HG03280 (cell line): ENCODE results near the gene PLXDC2.
"Not testable (repeated sequence)": the region's sequence is repeated elsewhere in the genome, so short reads cannot be mapped to it uniquely, and the experiment has no call there.

Experiments used
- ATAC-seq: cut with Tn5 transposase; IDR thresholded peaks from one replicate; pipeline ENCODE4 v1.9.1; 2021; ENCODE audit warnings: mild to moderate bottlenecking, moderate library complexity; ENCODE audit not compliant: unreplicated experiment

Gene PLXDC2

GRCh38 chr10:20029523-20029922, 213.3 kb downstream of the PLXDC2 start:
- ATAC-seq: no peak

DNA sequence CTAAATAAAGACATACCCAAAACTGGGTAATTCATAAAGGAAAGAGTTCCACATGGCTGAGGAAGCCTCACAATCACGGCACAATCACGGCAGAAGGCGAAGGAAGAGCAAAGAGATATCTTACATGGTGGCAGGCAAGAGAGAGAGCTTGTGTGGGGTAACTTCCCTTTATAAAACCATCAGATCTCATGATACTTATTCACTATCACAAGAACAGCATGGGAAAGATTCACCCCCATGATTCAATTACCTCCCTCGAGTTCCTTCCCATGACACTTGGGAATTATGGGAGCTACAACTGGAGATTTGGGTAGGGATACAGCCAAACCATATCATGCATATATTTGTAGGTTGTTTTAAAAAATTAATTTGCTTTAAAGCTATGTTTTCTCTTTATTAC, 217.2 kb downstream of the PLXDC2 start:
- no peak for ATAC-seq

DNA sequence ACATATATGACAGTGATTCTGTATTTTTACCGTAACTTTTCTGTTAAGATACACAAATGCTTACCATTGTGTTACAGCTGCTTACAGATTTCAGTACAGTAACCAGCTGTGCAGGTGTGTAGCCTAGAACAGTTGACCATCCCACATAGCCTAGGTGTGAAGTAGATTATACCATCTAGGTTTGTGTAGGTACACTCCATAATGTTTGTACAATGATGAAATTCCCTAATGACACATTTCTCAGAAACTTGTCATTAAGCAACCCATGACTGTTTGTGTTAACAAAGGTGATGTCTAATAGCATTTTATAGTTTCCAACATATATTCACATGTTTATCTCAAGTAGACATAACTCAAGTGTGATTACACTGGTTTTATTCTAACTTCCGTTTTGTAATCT, 218.5 kb downstream of the PLXDC2 start:
- ATAC-seq: no peak

- no peak for ATAC-seq
Measured at GRCh38 chr10:20040012-20040411, 223.8 kb downstream of the PLXDC2 start.

GRCh38 chr10:20041931-20042330, 225.7 kb downstream of the PLXDC2 start:
- no peak for ATAC-seq

GRCh38 chr10:20045100-20045499, 228.9 kb downstream of the PLXDC2 start:
- not testable (repeated sequence) for ATAC-seq

DNA sequence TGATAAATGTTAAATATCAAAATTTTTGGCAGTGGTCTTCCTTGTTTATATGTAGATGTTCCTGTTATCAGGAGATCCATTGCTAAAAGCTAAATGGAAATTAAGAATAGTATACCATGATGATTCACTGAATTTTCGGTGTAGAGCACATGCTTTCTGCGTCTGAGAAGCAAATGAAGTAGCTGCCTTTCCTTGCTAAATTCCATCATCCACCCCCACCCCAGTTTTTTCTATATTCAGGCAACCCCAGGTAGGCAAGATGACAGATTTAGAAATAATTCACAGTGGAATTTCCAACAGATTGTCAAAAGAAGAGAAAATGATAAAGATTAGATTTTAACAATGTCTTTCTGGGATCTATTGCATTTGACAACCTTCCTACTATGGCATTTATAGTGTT, 231.9 kb downstream of the PLXDC2 start:
- ATAC-seq: no peak

- no peak for ATAC-seq
Measured at GRCh38 chr10:20058135-20058534, 241.9 kb downstream of the PLXDC2 start.

DNA sequence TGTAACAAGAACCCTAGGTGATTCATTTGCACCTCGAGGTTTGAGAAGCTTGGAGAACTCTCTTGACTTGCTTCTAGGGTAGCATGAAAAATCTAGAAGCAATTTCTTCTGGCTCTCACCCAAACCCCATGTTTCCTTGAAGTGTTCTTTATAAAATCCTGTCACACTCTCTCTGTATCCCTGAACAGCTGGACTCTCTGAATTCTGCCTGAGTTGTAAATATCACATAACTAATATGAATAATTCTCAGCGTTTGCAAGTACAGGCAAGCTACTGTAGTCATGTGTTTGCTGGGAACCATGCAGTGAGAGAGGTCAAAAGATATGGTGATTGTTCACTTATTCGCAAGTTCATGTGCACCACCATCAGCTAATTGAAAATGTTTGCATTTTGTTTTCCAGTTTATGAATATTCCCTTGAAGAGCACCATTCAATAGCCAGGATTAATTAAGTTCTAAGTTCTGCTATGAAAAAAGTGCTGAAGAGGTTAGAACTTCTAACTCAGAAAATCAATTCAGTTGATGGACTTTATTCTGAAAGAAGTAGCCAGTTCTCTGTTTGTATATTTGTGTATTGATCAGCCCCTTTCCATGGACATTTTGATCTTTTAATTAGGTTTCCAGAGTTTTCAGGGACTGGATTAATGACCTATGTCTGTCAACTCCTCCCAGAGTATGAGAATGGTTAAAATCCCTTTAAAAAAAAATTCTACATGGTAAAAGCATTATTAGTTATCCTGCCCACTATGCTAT, 243.0 kb downstream of the PLXDC2 start:
- no peak for ATAC-seq

DNA sequence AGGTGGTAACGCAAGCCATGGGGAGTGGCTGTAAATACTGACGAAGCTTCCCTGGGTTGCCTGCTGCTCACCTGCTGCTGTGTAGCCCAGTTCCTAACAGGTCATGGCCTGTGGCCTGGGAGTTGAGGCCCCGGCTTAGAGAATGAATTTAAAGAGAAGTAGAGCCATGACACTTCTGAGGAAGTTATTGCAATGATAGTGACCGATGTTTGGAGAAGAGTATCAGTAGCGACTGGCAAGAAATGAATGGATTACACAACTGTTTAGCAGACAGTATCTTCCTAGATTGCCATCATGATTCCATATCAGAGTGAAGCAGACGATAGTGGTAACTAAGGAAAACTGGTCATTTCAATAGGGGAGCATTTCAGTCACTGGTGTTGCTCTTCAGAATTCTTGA, 249.6 kb downstream of the PLXDC2 start:
- no peak for ATAC-seq

DNA sequence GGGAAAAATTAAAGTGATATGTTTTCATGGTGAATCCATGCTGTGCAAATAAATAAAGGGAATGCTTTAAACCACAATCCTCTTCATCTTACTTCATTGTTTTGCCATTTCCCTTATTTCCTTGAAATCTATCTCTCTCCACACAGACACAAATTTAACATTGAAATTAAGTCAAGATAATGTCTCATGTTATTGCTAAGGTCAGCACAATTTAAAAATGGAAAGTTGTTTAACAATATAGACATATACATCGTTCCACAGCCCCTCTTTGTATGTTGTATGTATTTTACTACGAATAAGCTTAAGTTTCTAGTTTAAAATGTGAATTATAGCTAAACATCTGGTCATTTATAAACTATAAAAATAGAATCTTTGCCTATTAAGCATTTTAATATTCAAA, 256.9 kb downstream of the PLXDC2 start:
- no peak for ATAC-seq

GRCh38 chr10:20075713-20076112, 259.5 kb downstream of the PLXDC2 start:
- ATAC-seq: no peak

DNA sequence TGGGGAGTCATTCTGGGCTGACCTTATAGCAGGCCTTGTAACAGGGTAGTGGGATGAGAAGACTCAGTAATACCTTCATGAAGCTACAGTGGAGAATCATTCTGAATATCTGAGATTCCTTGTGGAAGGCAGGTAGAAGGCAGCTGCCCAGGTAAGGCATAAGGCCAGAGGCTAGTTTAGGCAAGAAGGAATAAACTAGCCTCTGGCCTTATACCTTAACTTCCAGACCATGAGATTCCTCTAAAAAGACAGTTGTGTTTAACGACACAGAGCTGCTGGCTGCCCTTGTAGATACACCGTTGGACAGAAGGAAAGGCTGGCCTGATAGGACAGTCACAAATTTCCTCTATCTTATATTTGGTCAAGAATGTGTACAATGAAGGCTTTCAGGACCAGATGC, 268.2 kb downstream of the PLXDC2 start:
- no peak for ATAC-seq

- no peak for ATAC-seq
Measured at GRCh38 chr10:20085115-20085514, 268.9 kb downstream of the PLXDC2 start.

GRCh38 chr10:20087353-20087752, 271.1 kb downstream of the PLXDC2 start:
- ATAC-seq: no peak

DNA sequence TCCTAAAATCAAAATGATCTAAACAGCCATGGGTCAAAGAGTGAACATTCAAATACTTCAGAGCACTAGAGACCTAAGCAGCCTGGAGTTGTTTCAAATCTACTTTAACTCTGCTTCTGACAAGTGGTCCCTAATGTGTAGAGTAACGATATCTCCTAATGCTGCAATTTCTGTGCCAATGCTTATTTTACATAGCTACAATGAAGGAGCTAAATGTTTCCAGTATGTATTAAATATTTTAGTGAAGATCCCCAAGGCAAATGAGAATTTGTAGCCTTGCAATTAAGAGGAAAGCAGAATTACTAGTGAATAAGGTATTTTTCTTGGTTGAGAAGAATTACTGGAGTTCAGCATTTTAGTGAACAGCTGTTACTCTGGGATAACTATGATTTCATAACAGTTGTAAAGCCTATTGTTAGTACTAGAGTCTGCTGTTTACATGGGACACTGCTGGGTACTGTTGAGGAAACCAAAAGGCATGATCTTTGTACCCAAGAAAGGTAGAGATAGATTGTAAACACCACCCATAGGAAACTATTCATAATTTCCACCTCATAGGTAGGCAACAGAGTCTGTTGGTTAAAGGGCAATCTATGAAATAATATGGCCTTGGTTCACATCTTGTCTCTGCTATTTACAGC, 271.9 kb downstream of the PLXDC2 start:
- ATAC-seq: no peak

DNA sequence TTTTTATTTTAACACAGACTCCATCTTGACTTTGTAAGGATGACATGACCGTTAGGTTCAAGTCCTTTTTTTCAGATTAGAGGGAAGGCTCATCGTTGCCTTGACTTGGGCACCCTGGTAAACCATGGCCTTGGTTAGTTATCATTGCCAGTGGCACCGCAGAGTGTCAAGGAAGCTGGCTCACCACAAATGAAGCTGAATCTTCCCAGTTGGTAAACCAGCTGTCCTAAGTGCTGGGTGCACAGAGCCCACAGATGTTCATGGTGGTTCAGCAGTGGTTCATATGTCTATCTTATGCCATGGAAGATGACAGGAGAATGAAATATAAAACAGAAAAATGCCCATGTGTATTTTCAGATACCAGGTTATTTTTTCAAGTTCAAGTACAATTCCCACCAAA, 273.6 kb downstream of the PLXDC2 start:
- no peak for ATAC-seq

- ATAC-seq: no peak
Measured at GRCh38 chr10:20090831-20091230, 274.6 kb downstream of the PLXDC2 start.

DNA sequence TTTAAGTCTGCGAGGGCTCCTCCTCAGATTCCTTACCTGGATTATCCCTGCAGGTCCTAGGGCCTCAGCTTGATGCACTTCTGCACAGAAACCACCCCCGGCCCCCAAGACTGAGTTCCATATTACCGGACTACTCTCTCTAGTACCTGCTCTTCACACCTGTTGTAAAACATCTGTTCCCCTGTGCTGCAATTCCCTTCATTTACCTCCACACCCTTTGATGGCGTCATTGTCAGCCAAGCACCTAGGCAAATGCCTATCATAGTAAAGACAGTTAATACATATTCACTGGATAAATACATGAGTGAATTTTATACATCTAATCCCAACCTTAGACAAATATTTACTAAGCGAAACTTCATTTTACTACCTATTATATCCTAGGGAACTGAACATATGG, 275.5 kb downstream of the PLXDC2 start:
- no peak for ATAC-seq

DNA sequence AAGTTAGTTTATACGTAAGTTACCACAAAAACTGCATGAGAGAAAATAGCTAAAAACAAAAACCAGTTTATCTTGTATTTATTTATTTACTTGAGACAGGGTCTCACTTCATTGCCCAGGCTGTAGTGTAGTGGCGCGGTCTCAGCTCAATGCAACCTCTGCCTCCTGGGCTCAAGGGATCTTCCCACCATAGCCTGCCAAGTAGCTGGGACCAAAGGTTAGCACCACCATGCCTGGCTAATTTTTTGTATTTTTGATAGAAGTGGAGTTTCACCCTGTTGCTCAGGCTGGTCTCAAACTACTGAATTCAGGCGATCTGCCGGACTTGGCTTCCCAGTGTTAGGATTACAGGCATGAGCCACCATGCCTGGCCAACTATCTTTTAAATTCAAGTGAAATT, 277.4 kb downstream of the PLXDC2 start:
- ATAC-seq: no peak

GRCh38 chr10:20094226-20094976, 278.2 kb downstream of the PLXDC2 start:
- no peak for ATAC-seq

GRCh38 chr10:20100171-20100570, 283.9 kb downstream of the PLXDC2 start:
- no peak for ATAC-seq
